ENCODE measurements around the gene CAPN11.

CAPN11 gene

GRCh38 chr6:44211284-44211683 is 52.7 kb downstream of the CAPN11 start:
- no peak for DNase-seq (ENCODE audit: low read depth, low spot score)

- DNase-seq (ENCODE audit: low read depth, low spot score) = no peak
These were observed 55.7 kb downstream of the CAPN11 start for GRCh38 chr6:44214307-44214706.

GRCh38 chr6:44216677-44217331 is 58.2 kb downstream of the CAPN11 start, which contains the start of gene MYMX:
Gene MYMX (plus strand): TSS chr6:44216926. CDS start chr6:44217472, 546 bp downstream.
- no peak for DNase-seq (ENCODE audit: low read depth, low spot score)

- no peak for DNase-seq (ENCODE audit: low read depth, low spot score)
These were observed 58.9 kb downstream of the CAPN11 start for GRCh38 chr6:44217332-44218143.

GRCh38 chr6:44219053-44219814 is 60.6 kb downstream of the CAPN11 start:
- DNase-seq (ENCODE audit: low read depth, low spot score) = no peak

- DNase-seq (ENCODE audit: low read depth, low spot score) = no peak
These were observed 61.5 kb downstream of the CAPN11 start for GRCh38 chr6:44219815-44220784.

- no peak for DNase-seq (ENCODE audit: low read depth, low spot score)
These were observed 62.3 kb downstream of the CAPN11 start for GRCh38 chr6:44220913-44221290.

GRCh38 chr6:44221291-44221960 is 62.8 kb downstream of the CAPN11 start:
- no peak for DNase-seq (ENCODE audit: low read depth, low spot score)

GRCh38 chr6:44221961-44222335 is 63.3 kb downstream of the CAPN11 start:
- DNase-seq (ENCODE audit: low read depth, low spot score) = no peak

GRCh38 chr6:44222486-44223318 is 64.1 kb downstream of the CAPN11 start:
- DNase-seq (ENCODE audit: low read depth, low spot score) = no peak

GRCh38 chr6:44223319-44224028 is 64.9 kb downstream of the CAPN11 start, which contains the start of gene SLC29A1:
Gene SLC29A1 (plus strand): TSS chr6:44223595. CDS start chr6:44227314, 3,719 bp downstream.
- DNase-seq (ENCODE audit: low read depth, low spot score) = no peak

- no peak for DNase-seq (ENCODE audit: low read depth, low spot score)
These were observed 65.7 kb downstream of the CAPN11 start for GRCh38 chr6:44224029-44224964.

GRCh38 chr6:44224965-44225305 is 66.3 kb downstream of the CAPN11 start:
- DNase-seq (ENCODE audit: low read depth, low spot score) = no peak

GRCh38 chr6:44225579-44226325 is 67.1 kb downstream of the CAPN11 start:
- no peak for DNase-seq (ENCODE audit: low read depth, low spot score)

GRCh38 chr6:44226368-44227147 is 67.9 kb downstream of the CAPN11 start:
- DNase-seq (ENCODE audit: low read depth, low spot score) = no peak

GRCh38 chr6:44227148-44227793 is 68.7 kb downstream of the CAPN11 start:
- DNase-seq (ENCODE audit: low read depth, low spot score) = no peak

Measured in smooth muscle cell of the brain vasculature (primary cell).